GM18526 (cell line): Measurements from ENCODE around the gene ASIC1.

Experiments
- POLR2A ChIP-seq: IDR thresholded peaks from 3 replicates; pipeline ENCODE4 v1.6.1; 2011; ENCODE audit not compliant: insufficient read length; ENCODE audit errors: extremely low read depth

Gene ASIC1

GRCh38 chr12:50032515-50032853 lies 24.9 kb upstream of the ASIC1 start:
- TF ChIP-seq POLR2A = no peak

GRCh38 chr12:50032854-50033581 lies 24.4 kb upstream of the ASIC1 start:
- no peak for TF ChIP-seq POLR2A

GRCh38 chr12:50038336-50038735 lies 19.1 kb upstream of the ASIC1 start:
- TF ChIP-seq POLR2A = no peak

- no peak for TF ChIP-seq POLR2A
Measured at GRCh38 chr12:50039151-50039835, 18.1 kb upstream of the ASIC1 start.

- TF ChIP-seq POLR2A = no peak
Measured at GRCh38 chr12:50040657-50041056, 16.7 kb upstream of the ASIC1 start.

GRCh38 chr12:50041062-50041860 lies 16.1 kb upstream of the ASIC1 start:
- no peak for TF ChIP-seq POLR2A

GRCh38 chr12:50041962-50042361 lies 15.4 kb upstream of the ASIC1 start:
- no peak for TF ChIP-seq POLR2A

GRCh38 chr12:50042693-50043092 lies 14.7 kb upstream of the ASIC1 start:
- no peak for TF ChIP-seq POLR2A

GRCh38 chr12:50043308-50043707 lies 14.1 kb upstream of the ASIC1 start:
- TF ChIP-seq POLR2A = no peak

GRCh38 chr12:50043854-50044253 lies 13.5 kb upstream of the ASIC1 start:
- no peak for TF ChIP-seq POLR2A

- TF ChIP-seq POLR2A = no peak
Measured at GRCh38 chr12:50047693-50048250, 9.6 kb upstream of the ASIC1 start.

- TF ChIP-seq POLR2A = no peak
Measured at GRCh38 chr12:50049254-50050118, 7.9 kb upstream of the ASIC1 start.

GRCh38 chr12:50050119-50050385 lies 7.3 kb upstream of the ASIC1 start:
- no peak for TF ChIP-seq POLR2A

- no peak for TF ChIP-seq POLR2A
Measured at GRCh38 chr12:50050410-50051098, 6.8 kb upstream of the ASIC1 start.
